UCSD-AML1 (cell line): ENCODE measurements around the gene ZBTB37.
"Not testable (repeated sequence)": the region's sequence is repeated elsewhere in the genome, so short reads cannot be mapped to it uniquely, and the experiment has no call there.

Experiments used
- DNase-seq: peaks from one replicate; lab custom pipeline; 2025; ENCODE audit not compliant: unreplicated experiment; lab: John Stamatoyannopoulos, UW

Gene ZBTB37, protein sequence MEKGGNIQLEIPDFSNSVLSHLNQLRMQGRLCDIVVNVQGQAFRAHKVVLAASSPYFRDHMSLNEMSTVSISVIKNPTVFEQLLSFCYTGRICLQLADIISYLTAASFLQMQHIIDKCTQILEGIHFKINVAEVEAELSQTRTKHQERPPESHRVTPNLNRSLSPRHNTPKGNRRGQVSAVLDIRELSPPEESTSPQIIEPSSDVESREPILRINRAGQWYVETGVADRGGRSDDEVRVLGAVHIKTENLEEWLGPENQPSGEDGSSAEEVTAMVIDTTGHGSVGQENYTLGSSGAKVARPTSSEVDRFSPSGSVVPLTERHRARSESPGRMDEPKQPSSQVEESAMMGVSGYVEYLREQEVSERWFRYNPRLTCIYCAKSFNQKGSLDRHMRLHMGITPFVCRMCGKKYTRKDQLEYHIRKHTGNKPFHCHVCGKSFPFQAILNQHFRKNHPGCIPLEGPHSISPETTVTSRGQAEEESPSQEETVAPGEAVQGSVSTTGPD

DNA sequence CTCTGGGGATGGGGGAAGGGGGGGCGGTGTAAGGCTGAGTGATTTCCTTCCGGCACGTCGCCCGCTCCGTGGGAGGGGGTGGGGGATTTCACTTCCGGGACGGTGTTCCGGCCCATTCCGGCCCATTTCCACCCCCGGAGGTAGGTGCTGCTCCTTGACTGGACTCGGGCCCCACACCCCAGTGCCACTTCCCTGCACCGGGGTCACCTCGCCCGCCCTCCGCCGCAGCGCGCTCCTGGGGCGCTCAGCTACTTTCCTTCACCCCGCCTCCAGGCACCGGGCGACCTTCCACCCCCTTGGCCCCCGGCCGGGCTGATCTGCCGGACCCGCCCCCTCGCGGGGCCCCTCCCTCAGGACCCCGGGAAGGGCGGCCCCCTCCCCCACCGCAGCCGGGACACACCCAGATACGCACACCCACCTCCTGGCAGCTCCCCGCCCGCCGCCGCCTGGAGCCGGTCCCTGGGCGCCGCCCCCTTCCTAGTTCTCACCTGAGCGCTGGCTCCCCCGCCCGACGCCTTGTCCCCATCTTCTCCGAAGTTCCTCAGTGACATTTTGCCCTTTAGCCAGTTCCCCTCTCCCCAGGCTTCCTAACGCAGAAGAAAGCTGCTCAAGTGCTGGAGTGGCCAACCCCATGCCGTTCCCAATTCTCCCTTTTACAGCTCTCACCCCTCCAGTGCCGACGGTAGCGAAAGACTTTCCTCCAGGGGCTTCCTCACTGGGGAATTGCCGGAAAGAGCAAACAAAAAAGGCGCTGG is at the start of gene ZBTB37:
ZBTB37 (plus strand) TSS at position 115 of the 755 bp plus-strand sequence. CDS start 1,846 bp downstream, outside the sequence.
- DNase-seq: peak; percentile 98

DNA sequence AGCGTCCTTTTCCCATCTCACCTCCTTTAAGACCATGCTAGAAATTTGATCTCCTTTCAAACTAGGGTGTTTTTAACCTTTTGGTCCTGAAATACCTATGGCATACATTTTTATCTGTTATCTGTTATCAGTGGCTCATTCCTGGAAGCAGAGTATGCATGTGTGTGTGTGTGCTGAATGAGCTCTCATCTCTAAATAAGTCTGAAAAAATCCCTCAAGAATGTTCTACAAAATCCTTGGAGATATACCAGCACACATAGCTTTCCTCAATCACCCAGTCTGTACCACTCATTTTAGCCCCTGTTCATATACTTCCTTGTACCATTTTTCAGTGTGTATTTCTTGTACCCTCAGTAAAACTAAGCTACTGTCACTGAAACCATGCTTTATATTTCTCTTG is 49.7 kb upstream of the ZBTB37 start:
- DNase-seq: no peak

DNA sequence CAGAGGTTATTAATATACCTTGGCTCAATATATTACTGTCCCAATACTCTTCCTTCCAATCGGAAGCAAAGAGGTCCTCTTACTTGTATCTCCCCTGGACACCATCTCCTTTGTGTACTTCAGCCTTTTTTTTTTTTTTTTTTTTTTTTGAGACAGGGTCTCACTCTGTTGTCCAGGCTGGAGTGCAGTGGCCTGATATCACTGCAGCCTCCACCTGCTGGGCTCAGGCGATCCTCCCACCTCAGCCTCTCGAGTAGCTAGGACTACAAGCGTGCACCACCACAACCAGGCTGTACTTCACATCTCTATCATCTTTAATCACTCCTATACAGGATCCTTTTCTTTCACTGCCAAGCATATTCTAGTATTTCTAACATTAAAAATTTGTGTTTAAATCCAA is 46.5 kb upstream of the ZBTB37 start:
- DNase-seq: no peak

DNA sequence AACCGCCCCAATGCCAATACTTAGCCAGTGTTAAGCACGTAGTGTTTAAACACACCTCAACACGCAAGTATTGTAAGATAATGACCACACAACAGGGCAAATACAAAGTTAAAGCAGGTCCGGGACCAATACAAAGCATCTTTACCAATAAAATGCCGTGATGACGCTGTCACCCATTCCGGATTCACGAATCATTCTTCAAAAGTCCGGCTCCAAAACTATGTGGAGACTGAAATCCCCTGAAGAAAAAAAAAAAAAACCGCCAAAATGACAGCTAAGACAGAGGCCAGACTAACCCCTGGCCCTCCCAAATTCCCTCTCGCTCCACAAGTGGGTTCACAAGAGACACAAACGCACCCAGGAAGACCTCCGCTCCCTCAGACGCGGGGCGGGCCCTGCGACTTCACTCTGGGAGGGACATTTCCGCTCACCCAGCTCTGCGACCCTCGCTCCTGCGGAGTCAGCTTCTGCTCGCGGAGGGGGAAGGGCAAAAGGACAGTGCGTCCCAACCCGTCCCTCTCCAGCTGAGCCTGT is 44.3 kb upstream of the ZBTB37 start:
- DNase-seq: no peak

DNA sequence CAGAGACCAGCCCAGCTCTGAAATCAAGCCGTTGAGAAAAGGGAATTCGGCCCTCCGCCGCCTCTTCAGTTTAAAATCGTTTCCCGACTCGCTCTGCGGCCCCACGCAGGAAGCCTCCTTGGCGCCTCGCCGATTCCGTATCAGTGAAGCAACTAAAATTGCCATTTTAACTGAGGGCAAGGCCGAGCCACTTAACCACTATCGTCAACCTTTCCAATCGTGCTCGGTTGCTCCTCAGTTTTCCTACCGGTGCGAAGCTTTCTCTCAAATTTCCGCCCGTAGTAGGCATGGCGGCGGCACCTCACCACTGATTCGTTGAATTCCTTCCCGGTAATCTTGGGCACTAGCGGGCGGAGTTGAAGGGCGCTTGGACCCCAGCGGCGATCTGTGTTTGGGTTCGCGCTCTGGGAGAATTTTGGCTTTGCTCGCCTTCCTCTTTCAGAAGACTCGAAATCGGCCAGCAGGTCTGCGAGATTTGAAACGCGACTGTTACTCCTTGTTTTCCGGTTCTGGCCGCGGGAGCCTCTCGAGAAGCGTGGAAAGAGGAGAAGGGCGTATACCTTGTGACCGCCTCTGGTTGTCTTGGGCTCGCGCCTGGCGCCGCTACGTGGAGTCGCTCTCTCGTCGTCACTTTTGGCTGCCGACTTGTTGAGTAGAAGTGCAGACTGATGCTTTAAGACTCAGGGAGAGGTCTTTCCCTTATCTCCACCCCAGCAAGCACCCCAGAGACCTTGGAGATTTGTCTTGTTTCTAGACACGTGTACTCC is 43.7 kb upstream of the ZBTB37 start, which contains the start of the genes CENPL and DARS2:
CENPL (minus strand) TSS at position 569 of the 767 bp plus-strand sequence. CDS start 13,584 bp downstream, outside the sequence.
DARS2 (plus strand) TSS at position 359 of the 767 bp plus-strand sequence. CDS start 557 bp downstream, outside the sequence.
- peak; percentile 94 for DNase-seq

DNA sequence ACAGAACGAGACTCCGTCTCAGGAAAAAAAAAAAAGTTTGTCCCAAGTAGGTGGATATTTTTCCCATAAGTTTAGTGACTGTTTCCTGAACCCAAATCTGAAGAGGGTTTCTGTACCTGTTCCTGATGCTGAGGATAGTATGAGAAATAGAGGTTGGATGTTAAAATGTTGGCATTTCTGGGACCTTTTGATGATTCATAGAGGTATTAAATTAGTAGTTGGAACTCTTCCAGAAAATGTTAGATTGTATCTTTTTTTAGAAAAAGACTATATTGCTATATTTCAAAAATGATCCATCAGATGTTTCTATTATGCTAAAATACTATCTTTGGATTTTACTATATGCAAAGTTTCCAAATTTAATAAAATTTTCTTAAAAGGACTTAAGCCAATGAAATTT is 40.6 kb upstream of the ZBTB37 start:
- DNase-seq: no peak

DNA sequence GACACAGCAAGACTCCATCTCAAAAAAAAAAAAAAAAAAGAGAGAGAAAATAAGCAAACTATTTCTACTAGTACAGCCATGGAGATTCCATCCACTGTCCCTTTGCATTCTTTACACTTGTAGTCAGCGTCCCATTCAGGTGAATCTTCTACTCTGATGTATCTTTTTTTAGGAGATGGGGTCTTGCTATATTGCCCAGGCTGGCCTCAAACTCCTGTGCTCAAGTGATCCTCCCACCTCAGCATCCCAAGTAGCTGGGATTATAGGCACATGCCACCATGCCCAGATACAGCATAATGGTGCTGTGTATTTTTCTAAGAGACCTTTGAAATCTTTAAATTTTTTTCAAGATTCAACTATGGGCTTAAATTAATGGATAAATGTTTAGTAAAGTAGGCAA is 35.4 kb upstream of the ZBTB37 start:
- DNase-seq: no peak

DNA sequence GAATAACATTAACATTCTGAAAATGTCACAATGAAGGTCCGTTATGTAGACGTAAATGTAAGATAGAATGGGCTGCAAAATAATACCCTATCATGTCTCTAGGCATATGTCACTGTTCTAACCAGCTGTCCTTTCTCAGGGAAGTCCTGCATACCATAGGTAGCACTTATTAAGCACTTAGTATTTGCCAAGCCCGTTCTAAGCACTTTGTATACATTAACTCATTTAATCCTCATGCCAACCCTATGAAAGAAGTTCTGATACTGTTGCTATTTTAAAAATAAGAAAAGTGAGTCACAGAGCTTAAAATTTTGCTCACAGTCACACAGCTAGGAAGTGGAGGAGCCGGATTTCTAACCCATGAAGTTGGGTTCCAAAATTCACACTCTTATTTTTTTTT is 16.1 kb upstream of the ZBTB37 start:
- no peak for DNase-seq

DNA sequence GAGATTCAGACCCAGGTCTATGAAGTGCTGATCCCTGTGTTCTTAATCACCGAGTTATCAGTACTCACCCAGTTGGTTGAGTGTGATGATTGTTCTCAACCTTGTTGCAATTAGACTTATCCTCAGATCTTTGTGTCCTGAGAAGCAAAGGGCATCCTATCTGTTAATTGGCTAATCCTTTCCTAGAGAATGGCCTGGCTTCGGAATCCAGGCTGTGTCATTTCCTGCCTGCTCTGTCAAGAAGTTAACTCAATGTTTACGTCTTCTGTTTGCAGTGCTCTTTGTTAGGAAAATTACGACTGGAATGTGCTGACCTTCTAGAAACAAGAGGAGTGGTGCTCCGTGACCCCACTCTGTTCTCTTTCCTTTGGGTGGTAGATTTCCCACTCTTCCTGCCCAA is 15.1 kb upstream of the ZBTB37 start:
- DNase-seq: no peak

DNA sequence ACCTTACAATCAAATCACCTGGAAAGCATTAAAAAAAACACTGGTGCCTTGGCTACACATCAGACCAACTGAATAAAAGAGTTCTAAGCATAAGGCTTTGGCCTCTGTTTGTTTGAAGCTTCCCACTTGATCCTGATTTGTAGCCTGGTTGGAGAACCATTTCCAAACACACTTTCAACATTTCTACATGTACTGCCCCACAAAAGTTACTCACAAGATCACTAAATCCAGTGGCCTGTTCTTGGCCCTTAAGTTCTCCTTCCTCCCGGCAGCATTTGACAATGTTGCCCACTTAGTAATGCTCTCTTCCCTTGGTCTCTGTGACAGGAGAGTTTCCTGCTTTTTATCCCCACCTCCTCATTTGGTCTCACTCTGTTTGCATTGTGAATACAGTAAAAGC is 12.2 kb upstream of the ZBTB37 start:
- DNase-seq: no peak

DNA sequence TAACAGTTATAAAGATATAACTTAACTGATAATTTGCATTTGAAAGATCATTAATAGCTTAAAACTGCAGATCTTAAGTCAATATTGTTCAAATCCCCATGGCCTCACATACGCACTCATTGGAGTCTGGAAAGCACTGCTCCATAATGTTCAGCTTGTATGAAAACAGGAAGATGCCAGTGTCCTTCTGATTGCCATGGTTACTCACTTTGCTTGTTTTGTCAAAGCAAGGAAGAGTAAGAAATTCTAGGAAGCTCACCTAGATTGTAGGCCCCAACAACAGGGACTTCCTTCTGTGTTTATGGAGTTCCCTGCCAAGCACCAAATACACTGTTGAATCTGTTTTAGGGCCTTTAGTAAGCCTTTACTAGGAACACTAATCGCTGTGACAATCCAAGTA is 11.3 kb upstream of the ZBTB37 start:
- no peak for DNase-seq

DNA sequence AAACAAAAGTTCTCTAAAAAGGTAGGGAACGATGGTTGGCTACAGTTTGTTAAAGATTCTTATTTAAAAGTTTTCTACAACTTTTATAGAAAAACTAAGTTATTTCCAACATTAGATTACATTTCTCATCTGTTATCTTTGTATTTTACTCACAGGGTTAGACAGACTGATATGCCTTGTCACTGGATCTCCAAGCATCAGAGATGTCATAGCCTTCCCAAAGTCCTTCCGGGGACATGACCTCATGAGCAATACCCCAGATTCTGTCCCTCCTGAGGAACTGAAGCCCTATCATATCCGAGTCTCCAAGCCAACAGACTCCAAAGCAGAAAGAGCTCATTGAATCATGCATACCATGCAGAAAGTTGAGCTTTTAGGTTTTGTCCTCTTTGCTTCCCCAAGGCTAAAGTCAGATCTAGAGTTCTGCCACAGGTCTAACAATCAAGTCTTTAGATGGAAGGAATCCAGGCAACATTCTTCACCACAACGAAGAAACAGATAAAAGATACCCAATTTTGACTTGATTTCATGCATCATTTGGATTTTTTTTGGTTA is 10.7 kb upstream of the ZBTB37 start:
- no peak for DNase-seq

DNA sequence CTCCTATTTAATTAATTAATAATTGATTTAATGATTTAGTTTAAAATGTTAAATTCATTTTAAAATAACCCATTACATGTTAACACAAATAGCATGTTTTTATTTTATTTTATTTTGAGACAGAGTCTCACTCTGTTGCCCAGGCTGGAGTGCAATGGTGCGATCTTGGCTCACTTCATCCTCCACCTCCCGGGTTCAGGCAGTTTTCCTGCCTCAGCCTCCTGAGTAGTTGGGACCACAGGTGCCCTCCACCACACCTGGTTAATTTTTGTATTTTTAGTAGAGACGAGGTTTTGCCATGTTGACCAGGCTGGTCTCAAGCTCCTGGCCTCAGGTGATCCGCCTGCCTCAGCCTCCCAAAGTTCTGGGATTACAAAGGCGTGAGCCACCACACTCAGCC is 8.6 kb upstream of the ZBTB37 start:
- not testable (repeated sequence) for DNase-seq

DNA sequence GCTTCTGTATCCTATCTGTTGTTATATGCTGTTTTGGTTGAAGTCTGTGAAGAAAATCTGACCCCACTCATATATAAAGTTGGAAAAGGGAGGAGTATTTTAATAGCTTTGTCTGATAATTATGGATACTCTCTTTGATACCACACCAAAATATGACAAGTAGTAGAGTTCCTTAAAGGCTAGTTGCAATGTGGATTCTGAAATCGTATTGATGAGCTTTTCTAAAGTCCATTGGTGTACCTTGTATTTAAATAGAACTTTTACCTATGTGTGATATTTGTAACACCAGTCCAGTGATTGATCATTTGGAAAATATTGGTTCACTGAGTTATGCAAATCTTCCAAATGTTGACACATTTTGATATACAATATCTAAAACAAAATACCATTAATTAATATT is 8.1 kb upstream of the ZBTB37 start:
- no peak for DNase-seq

DNA sequence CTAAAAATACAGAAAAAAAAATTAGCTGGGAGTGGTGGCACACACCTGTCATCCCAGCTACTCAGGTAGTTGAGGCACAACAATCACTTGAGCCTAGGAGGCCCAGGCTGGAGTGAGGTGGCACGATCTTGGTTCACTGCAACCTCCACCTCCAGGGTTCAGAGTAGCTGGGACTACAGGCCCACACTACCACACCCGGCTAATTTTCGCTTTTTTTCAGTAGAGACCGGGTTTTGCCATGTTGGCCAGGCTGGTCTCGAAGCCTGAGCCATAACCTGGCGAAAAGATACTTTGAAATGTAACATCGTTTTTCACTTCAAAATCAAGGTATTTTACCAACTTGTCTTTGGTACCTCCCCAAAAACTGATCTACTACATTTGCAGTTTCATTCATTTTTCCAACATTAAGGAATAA is 6.4 kb upstream of the ZBTB37 start:
- DNase-seq: peak; percentile 22

DNA sequence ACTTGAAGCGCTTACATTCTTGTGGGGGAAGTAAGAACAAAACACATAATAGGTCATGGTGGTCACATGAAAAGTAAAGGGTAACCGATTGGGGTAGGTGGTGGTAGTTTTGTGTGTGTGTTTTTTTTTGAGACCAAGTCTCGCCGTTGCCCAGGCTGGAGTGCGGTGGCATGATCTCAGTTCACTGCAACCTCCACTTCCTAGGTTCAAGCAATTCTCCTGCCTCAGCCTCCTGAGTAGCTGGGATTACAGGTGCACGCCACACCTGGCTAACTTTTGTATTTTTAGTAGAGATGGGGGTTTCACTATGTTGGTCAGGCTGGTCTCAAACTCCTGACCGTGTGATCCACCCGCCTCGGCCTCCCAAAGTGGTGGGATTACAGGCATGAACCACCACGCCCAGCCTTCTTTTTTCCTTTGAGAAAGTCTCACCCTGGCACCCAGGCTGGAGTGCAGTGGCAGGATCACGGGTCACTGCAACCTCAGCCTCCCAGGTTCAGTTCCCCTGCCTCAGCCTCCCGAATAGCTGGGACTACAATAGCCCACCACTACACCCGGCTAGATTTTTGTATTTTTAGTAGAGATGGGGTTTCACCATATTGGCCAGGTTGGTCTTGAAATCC is 5.9 kb upstream of the ZBTB37 start:
- DNase-seq: peak; percentile 36

DNA sequence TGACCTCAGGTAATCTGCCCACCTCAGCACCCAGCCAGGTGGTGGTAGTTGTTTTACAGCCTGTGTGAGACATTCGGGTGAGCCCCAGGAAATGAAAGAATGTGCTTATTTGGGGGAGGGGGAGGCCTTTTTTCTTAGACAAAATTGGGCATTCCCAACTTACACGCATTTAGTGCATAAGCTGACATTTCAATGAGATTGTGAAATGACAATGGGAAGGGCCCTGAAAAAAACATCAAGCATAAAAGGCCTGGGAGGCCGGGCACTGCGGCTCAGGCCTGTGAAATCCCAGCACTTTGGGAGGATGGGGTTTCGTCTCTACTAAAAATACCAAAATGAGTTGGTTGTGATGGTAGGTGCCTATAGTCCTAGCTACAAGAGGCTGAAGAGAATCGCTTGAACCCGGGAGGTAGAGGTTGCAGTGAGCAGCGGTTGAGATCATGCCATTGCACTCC is 5.4 kb upstream of the ZBTB37 start:
- DNase-seq: peak; percentile 27

DNA sequence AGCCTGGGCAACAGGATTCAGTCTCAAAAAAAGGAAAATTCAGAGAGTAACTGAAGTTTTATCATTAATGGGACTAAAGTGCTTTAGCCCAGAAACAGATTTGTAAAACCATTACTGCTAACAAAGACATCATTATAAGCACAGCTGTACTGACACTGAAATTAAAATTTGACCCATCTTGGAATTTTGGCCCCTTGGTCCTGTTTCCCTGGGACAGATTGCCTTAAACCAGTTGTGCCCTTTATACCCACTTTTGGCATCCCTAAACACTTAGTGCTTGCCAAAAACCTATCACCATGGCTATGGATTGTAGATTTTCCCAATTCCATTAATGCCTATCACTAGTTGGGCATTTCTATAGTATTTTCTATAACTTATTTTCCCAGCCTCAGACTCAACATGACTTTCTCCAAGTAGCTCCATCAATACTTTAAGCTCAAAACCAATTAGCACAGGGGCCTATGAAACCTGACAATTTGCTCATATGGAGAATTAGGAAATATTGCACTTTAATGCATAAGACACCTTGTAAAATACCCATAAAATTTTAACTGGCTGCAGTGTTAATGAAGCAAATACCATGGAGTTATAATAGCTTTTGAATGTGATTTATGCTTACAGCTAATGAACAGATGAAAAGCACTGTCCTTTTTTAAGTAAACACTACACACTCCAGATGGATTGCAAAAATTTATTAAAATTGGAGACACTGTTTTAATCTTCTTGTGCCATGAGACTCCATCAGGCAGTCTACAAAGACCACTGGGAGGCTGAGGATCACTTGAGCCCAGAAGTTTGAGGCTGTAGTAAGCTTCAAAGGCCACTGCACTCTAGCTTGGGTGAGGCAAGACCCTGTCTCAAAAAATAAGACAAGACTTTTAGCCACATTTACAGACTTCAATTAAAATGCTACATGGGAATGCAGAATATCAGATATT is 4.7 kb upstream of the ZBTB37 start:
- DNase-seq: no peak
